ENCODE data around the gene MYO1B. TPM values are rescaled to one million over a fixed set of nuclear protein-coding genes. Genes with fewer than 3 reads are reported as not detected.

MYO1B gene
- total RNA-seq: 157 and 165 TPM in 2 replicates

DNA sequence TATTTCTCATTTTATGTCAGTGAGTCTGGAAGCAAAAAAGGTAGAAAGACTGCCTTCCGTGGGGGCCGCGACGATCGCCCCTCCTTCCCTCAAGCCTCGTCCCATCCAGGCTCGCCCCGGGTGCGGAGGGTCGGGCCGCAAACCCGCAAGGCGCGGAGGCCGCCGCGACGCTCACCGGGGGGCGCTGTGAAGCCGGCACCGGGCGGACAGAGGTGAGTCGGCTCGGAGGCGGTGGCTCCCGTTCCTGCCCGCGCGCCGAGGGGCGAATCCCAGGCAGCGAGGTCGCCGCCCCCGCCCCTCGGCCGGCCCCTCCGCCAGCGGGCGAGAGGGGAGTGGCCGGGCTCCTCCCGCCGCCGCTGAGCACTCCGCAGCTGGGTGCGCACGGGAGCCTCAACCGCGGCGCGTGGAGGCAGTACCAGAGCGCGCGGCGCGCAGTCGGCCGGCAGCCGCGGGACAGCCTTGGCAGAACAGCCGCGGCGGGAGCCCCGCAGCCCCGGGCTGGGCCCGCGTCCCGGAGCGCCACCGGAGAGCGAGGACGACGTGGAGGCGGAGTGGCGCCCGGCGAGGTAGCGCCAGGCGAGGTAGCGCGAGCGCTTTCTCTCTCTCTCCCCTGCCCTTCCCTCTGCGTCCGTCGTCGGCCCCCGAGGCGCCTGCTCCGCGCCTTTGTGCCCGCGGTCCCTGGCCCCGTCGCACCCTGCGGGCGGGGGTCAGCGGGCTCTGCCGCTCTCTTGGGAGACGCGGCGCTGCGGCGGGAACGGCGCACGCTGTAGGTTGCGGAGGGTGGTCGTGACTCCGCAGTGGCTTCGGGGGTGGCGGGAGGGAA, at the start of gene MYO1B:
Gene MYO1B, plus strand, starts transcription at position 359 of the 823 bp plus-strand sequence. CDS start 31,492 bp downstream, outside the sequence.
- DNase-seq (ENCODE audit: low read depth): peak; percentile 34

DNA sequence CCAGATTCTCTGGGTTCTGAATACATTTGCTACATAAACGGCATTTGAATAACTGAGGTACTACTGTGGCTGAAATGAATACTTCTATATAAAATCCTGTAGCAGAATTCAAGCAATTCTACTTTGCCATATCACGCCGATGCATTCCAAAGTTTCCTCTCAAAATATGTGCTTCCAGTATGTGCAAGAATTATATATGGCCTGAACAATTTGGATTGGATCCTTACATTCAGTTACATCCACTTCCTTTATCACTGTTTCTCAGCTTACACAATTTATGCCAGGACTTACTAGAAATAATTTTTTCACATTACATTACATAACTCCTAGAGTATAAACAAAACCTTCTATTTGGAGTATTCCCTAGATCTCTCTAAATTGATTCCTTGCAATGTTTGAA, 48.1 kb upstream of the MYO1B start:
- no peak for DNase-seq (ENCODE audit: low read depth)

DNA sequence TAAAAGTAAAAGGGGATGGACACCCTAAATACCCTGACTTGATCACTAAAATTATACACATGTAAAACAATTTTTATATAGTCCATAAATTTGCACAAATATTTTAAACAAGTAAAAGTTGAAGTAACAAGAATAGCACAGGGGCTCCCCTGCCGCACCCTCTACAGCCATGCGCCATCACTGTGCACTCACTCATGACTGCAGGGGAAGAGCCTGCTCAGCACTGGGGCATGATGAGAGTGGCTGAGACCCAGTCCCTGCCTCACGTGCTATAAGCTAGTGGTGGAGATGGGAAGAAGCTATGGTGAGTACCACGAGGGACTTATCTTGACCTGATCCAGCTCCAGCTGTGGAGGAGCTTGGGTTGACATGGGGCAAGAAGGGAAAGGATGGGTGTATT, 46.9 kb upstream of the MYO1B start:
- DNase-seq (ENCODE audit: low read depth): no peak

DNA sequence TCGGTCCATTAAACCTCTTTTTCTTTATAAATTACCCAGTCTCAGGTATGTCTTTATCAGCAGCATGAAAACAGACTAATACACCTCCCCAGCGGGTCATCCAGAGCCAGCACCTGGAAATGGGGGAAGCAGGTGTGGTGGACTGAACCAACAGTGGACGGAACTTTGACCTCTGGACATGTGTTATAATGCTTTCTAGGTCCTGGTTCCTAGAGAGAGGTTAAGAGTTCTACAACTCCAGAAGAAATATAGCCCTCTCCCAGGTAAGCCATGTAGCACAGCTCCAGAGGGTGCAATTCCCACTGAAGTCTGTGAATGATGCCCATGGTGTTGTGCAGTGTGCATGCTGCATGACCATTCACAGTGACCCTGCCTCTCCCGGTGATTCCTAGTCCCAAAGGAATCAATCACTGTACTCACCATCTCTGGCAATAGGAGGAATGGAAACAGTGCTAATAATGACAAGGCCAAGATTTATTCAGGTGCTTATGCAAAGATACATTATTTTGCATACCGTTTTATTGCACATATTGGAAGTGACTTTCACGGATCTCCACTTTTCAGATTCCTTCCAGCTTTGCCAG, 45.2 kb upstream of the MYO1B start:
- no peak for DNase-seq (ENCODE audit: low read depth)

DNA sequence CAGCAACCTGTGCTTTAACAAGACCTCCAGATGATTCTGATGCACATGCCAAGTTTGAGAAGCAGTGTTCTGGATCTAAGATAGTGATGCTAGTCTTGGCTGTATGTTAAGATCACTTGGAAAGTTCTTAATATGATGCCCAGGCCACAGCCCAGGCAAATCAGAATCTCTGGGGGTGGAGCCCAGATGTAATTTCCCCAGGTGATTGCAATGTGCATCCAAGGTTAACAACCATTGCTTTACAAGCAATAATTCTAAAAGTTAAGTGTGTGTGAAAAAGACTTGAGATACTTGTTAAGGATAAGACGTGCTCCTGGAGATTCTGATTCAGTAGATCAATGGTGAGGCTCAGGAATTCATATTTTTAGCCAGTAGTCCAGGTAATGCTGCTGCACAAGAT, 44.3 kb upstream of the MYO1B start:
- DNase-seq (ENCODE audit: low read depth): no peak

DNA sequence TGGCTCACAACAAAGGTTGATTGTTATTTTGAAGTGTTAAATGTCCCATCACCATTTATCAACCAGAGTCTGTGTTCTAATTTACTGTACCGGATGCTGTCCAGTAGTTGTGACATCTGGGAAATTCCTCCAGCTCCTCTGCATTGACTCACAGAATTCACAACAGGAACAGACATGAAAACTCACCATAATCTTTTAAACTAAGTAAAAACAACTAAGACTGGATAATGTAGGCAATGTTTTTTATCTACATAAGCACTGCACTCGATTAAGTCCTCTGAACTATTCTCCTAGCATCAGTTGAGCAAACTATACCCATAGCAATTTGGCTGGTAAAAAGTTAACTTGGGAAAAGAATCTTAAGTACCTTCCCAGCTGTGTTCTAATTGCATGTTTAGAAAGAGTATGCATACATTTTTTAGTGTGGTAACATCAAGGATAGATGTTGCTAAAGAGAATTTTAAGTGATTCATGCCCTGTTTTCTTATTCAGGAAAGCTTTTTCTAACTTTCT, 42.9 kb upstream of the MYO1B start:
- peak; percentile 85 for DNase-seq (ENCODE audit: low read depth)

DNA sequence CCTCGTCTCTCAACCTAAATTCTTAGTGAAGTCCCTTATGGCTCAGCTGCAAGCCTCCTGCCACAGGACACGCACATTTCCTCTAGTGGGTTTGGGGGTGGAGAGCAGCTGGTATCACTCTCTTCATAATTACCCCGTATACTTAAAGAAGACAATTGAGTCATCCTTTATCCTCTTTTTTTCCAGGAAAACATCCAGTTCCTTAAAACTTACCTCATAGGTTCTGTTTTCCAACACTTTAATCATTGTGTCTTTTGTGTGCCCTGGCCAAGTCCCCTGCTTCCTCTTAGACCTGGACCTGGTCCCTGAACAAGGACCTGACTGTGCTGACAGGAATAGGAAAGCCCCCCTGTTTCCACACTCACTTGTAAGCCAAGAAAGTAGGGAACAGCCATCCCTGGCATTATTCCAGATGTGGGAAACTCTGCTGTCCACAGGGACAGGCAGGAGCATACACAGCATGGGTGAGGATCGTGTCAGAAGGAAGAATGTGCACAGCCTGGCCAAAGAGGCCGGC, 42.3 kb upstream of the MYO1B start:
- no peak for DNase-seq (ENCODE audit: low read depth)

DNA sequence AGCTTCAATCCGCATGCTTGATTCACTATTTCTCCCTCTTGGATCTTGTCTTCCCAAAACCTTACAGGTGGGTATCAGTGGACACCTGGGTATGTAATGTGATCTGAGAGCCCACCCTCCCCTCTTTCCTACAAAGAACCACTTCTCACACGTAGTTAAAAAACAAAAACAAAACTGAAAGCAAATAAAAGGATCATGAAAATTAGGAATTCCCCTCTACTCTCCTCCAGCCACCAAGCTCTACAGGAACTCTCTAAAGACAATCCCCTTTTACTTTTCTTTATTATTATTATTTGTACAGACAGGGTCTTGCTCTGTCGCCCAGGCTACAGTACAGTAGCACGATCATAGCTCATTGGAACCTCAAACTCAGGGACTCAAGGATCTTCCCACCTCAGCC, 40.8 kb upstream of the MYO1B start:
- no peak for DNase-seq (ENCODE audit: low read depth)

DNA sequence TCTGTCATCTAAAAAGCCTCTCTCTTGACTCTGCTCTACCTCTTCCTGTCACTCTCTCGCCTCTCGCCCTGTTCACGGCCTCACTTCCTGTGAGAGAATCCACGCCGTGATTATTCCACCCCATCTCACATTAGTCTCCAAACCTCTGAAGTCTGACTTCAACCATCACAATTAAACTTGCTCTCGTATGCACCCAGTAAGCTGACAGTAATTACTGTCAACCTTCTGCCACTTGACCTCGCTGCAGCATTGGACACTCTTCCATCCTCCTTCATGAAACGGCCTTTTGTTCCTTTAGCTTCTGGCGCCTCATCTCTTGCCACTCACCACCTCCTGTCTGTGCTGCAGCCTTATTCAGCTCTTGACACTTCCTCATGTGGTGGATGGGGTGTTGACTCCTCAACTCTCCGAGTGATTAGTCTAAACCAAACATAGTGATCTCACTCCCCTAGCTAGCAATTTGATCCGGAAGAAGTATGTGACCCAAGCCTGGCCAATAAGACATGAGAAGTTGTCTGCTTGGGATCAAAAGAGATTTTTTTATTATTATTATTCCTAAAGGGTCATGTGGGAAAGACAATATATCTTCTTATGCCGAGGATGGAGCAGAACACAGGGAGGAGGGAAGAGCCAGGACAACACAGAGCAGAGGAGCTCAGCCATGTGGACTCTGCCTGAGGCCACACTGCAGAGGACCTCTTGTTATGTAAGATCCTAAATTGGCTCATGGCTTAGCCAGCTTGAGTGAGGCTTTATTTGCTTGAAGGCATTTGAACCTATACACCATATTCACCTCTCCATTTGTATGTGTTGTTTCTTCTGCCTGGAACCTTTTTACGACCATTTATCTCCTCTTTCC, 38.4 kb upstream of the MYO1B start:
- no peak for DNase-seq (ENCODE audit: low read depth)

DNA sequence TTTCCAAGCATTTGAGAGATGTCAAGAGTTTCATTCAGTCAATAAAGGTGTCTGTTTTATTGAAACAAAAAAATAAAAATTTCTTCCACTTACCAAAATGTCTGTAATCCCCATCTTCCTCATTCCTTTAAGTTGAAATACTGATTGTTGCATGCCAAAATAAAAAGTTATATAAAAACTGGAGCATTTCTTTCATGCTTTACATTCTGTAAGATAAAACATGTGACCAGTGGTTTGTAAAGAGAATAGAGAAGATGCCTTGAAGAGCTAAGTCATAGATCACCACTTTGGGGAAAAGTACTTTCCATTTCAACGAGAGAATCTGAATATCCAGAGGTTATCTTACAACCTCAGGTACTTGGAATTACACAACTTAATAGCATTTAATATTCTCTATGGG, 35.9 kb upstream of the MYO1B start:
- no peak for DNase-seq (ENCODE audit: low read depth)

DNA sequence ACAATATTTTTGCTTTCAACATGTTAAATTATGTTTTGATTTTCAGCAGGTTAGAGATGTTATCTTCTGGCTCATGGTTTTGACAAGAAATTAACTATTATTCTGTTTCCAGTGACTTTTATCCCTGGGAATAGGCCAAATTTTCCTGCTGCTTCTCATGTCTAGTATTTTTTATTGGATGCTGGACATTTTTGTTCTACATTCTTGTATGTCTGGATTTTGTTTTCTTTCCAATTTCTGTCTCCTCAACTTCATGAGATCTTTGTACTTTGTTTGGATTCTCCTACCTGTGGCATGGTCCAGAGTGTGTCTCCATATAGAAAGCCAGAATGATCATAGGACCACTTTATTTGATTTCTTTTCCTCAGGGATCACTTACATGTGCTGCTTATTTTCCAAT, 33.1 kb upstream of the MYO1B start:
- DNase-seq (ENCODE audit: low read depth): no peak

DNA sequence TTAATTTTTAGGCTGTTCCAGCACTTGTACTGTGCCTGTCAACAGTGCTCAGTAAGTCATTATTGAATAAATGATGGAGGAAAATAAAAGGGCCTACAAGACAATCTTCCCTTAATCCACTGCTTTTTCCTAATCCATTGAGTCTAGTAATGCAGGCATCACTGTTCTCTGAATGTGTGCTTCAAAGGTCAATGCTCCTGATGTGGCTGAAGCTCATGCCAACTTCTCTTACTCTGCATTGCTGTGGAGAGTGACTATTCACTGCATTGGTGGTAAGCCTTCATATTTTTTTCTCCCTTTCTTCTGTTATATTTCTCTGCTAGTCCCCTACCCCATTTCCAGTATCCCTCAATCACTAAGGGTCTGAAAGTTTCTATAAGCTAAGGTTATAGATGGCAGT, 31.9 kb upstream of the MYO1B start:
- DNase-seq (ENCODE audit: low read depth): peak; percentile 19

DNA sequence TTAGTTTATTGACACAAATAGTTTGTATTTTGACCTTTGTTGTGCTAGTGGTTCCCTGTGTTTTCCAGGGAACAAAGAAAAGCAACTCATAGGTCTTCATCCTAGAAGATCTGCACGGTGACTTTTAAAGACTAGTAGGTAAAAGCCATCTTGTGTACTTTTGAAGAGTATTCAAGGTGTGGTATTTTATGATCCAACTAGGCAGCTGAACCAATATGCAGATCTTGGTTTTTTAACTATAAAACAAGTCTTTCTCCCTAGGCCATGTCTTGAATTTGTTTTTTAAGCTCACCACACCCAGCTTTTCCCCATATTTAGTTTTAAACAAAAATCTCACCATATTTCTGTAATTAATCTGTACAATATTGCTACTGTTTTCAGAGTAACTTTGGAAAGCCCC, 30.0 kb upstream of the MYO1B start:
- no peak for DNase-seq (ENCODE audit: low read depth)

DNA sequence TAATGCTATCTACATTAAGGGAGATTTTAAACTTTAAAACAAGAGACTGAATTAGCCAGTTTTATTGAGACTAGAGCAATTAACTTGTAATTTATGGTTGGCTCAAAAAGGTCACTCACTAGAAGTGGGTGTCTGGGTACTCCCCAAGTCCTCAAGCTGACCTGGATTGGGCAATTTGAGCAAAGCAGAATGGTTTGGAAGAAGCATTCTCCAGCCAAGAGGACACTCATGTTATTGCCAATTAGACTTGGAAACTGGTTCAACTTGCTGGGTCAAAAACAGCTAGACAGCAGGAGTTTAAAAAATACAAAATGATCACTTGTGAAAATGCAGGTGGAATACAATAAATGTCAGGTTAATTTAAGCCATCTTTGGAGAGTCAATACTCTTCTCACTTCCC, 29.5 kb upstream of the MYO1B start:
- no peak for DNase-seq (ENCODE audit: low read depth)

DNA sequence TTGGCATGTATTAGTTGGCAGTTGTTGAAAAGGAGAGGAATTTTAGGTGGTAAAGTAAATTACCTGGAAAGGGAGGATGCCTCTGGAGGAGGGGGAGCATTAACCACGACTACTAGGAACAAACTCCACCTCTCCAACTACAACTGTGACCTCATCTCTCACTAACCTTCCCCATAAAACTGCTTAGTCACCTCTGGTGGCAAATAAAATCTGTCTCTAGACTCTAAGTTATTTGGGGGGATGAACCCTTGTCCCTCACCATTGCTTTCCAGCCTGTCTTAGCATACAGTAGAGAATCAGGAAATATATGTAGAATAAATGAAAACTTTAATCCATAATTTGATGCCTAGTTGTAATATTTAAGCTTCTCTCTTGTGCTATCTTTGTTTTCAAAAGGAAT, 27.6 kb upstream of the MYO1B start:
- DNase-seq (ENCODE audit: low read depth): peak; percentile 85

DNA sequence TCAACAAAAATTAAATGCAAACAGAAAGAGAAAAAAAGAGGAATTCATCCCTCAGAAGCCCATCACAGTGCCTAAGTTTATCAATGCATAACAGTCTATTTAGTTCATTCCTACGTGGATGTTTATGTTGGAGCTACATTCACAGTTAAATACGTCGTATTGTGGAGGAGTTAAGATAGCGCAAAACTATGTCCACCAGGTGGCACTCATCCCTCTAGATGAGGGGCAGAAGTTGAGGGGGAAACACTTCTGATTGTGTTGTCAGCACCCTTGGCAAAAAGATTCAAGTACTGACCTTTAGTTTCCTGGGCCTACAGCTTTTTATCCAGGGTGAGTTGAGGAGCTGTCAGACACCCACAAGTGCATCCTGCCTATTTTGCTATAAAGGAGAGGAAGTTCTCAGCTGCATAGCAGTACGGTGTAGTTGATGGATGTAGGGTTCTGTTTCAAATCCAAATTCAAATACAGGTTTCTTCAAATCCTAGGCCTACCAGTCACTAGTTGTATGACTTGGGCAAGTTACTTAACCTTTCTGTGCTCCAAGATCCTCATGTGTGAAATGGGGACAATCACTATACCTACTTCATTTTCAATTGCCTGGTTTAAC, 26.8 kb upstream of the MYO1B start:
- DNase-seq (ENCODE audit: low read depth): peak; percentile 59

DNA sequence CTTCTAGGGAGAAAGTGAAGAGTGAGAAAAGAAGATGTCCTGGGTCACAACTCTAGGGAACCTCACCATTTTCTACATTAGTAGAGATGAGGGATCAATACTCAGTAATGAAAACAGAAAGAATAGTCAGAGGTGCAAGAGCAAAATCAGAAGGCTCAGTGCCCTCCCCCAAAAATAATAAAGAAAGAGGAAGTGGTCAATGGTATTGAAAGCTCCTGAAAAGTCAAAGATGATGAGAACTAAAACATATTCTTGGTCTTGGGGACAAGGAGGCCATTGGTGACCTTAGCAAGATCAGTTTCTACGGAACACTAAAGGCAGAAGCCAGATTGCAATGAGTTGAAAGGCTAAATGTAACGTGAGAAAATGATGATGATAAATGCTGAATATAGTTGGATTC, 24.5 kb upstream of the MYO1B start:
- no peak for DNase-seq (ENCODE audit: low read depth)

DNA sequence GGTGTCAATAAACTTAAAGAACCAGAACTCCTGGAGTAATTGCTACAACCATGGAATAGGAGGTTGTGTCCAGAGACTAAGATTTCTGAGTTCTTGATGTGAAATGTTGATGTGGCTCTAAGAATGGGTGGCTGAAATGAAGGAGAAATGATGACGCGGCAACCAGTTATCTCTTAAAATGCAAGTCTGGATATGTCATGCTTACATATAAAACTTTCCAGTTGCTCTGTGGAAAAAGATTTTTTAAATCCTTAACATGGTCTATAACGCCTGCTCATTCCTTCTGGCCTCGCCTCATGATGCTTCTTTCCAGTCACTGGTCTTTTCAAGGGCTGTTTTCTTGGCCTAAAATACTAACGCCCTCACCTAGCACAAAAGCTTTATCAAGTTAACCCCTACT, 23.5 kb upstream of the MYO1B start:
- no peak for DNase-seq (ENCODE audit: low read depth)

DNA sequence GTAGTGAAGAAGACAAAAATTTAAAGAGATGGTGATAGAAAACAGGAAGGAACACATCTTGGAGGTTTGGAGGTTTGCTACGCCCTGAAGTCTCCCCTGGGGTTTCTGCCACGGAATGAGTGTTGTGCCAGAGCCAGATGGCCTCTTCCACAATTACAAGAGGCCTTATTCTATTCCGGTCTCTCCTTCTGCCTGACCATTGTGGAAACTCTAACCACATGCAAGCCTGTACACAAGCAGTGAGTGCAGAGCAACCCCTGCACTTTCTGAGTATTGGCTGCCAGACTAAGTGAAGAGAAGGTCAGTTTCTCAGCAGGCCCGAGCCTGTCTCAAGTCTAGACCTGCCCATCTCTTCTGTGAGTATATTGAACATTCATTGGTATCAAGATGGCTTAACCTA, 22.7 kb upstream of the MYO1B start:
- no peak for DNase-seq (ENCODE audit: low read depth)

DNA sequence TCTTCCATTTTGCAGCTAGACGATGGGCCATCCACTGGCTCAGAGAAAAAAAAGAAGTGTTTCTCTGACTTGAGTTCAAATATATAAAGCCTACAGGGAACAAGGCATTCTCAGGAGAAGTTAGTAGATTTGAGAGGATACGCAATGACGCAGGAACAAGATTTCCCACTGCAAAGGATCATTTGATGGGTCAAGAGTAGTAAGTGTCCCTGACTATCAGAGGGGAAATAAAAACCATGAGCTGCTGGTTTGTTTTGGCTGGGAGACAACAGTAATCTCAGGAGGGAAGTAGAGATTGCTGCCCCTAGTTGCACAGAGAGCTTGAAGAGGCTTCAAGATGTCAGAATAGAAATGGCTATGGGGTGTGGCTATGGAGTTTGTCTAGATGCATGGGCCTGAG, 22.3 kb upstream of the MYO1B start:
- no peak for DNase-seq (ENCODE audit: low read depth)

DNA sequence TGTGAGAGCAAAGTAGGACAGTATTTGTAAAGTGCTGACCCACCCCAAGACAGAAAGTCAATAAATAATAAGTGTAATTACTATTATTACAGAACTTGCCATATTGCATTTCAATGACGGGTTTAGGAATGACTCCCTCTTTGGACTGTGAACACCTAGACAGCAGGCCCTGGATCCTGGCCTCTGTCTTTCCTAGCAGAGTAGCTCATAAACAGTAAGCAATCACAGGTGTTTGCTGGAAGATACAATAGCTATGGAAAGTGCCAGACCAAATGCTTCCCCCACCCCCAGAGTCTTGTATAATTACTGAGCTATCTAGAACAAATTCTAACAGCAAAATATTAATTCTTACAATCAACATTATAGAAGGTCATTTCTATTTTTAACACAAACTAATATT, 20.1 kb upstream of the MYO1B start:
- no peak for DNase-seq (ENCODE audit: low read depth)

DNA sequence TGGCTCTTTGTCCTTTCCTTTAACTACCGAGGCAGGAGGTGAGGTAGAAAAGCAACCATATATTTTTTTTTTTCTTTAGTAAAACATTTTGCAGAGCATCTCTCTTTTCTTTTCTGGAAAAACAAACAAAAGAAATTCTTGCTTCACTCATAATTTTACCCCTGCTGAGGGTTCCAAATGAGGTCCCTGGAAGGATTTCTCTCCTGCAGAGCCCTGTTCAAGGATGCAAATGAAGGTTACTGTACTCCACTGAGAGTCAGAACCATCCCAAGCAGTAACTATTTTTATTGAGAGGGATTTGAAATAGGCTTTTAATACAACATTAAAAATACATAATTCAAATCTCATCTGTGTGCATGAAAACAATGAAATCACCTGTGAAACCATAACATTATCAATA, 19.5 kb upstream of the MYO1B start:
- DNase-seq (ENCODE audit: low read depth): no peak

All from renal cortical epithelial cell (primary cell).